Stimulated activated CD8-positive, alpha-beta memory T cell treated with anti-CD3 and anti-CD28 coated beads, Interleukin-2, amount 100 ng/mL, for 48 hours (primary cell): ENCODE measurements around the gene MSL3B.
"Not testable (repeated sequence)": the region's sequence is repeated elsewhere in the genome, so short reads cannot be mapped to it uniquely, and the experiment has no call there.

Experiments
- DNase-seq, 2 donors: peaks; one replicate each; pipeline ENCODE4 v3.0.0-alpha.2; 2020; ENCODE audit warnings: low read depth in 2 of 2

The MSL3B gene

DNA sequence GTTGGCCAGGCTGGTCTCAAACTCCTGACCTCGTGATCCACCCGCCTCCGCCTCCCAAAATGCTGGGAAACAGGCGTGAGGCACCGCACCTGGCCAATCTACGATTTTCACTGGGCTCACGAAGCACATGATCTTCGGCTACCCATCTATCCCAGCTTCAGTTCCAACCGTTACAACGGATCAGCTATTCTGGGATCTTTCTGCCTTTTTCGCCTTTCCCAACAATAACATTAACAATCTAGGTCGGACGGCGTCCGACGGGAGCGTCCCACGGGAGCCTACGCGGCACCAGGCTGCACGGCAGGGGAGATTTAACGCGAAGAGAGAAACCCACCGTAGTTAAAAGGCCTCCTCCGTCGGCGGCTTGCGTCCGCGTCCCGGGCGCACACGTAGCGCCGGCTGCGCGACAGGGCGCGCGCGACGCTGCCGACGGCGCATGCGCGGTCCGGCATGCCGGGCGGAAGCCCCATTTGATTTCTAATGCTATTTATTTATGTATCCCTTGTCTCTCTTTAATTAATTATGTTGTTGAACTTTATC, at the start of gene MSL3B:
Gene MSL3B (minus strand): TSS at position 394 of the 540 bp plus-strand sequence.
- peak; percentile 39 to 51 for DNase-seq

- no peak for DNase-seq
Measured at GRCh38 chr2:233917116-233917515, 48.9 kb upstream of the MSL3B start, which contains the start of gene TRPM8. Gene TRPM8 (plus strand): TSS chr2:233917373. CDS start chr2:233926538, 9,165 bp downstream.

DNA sequence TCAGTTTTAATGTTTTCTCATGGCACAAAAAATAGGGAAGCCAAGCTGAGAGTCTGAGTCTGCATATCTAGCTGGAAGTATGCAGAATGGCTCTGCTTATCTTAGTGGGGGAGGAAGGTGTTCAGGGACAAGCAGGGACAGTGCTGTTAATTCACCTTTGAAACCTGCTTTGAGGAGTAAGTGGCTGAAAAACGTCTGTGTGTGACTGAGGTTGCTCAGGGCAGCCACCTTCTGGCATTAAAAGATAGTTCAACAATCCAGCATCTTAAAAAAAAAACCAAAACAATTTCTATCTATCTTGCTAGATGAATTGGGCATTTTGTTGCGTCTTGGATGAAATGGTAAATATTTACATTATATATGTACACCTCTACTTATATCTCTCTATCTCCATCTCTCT, 46.9 kb upstream of the MSL3B start:
- no peak for DNase-seq

GRCh38 chr2:233912691-233913423, 44.7 kb upstream of the MSL3B start:
- DNase-seq = peak; percentile 5 to 14

DNA sequence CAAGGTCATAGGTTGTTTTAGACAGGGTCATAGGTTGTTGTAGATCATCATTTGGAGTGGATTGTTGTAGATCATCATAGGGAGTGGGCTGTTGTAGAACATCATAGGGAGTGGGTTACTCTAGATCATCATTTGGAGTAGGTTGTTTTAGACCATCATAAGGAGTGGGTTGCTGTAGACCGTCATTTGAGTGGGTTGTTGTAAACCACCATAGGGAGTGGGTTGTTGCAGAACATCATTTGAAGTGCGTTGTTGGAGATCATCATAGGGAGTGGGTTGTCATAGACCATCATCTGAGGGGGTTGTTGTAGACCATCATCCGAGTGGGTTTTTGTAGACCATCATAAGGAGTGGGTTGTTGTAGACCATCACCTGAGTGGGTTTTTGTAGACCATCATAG, 39.4 kb upstream of the MSL3B start:
- DNase-seq = no peak

GRCh38 chr2:233905945-233906344, 37.8 kb upstream of the MSL3B start:
- no peak for DNase-seq

- no peak for DNase-seq
Measured at GRCh38 chr2:233901884-233902283, 33.7 kb upstream of the MSL3B start.

GRCh38 chr2:233901367-233901766, 33.2 kb upstream of the MSL3B start:
- no peak for DNase-seq

GRCh38 chr2:233896253-233896652, 28.1 kb upstream of the MSL3B start:
- not testable (repeated sequence) for DNase-seq

GRCh38 chr2:233892793-233893192, 24.6 kb upstream of the MSL3B start:
- DNase-seq = no peak

GRCh38 chr2:233882353-233882752, 14.2 kb upstream of the MSL3B start:
- no peak for DNase-seq

- DNase-seq = not testable (repeated sequence)
Measured at GRCh38 chr2:233872125-233872524, 3.9 kb upstream of the MSL3B start.

DNA sequence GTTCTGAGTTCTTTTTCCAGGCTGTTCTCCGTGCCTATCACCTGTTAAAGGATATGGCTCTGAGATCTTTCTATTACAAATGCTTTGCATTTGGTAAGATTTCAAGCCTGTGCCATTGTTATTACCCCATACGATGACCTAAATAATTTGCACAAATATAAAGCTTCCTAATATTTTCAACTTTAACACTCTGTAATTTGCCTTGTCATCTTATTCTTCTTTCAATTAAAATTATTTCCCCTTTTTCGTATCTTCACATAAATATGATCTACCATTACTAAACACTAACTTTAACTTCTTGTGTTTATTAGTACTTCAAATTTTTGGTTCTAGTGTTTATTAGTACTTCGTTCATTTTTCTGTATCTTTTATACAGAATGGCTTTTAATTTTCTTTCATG, 3.2 kb upstream of the MSL3B start:
- no peak for DNase-seq

DNA sequence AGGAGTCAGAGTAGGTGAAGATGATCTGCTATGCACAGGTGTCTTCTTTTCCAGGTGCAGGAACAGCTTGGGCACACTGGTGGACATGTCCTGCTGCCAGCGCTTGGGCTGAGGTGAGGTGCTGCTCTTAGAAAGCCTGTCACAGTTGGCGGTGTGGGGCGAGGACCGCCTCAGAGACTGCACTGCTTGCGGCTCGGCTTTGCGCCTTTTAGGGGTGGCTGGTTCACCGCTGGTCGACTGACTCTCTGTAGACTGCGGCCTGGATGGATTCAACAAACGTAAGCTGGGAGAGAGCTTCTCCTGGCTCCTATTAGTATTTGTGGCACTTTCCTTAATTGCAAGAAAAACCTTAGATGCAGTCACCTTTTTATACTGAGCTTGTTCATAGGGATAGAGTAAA, 1.7 kb downstream of the MSL3B start:
- DNase-seq = no peak

DNA sequence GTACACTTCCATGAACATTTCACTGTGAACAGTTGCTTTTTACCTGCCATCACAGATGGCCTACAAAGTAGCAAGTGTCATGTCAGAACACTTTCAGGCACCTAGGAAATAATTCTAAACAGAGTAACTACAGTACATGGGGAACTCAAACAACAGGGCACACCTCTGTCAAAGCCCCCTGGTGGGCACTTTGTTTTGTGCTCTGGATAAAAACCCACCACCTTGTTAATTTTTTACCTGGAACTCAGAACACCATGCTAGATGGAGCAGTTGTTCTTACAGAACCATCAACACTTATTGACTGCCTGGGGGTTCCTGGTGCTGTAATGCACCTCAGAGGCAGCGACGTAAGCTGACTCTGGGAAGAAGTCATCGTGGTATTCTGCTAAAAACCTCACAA, 2.3 kb downstream of the MSL3B start:
- no peak for DNase-seq

DNA sequence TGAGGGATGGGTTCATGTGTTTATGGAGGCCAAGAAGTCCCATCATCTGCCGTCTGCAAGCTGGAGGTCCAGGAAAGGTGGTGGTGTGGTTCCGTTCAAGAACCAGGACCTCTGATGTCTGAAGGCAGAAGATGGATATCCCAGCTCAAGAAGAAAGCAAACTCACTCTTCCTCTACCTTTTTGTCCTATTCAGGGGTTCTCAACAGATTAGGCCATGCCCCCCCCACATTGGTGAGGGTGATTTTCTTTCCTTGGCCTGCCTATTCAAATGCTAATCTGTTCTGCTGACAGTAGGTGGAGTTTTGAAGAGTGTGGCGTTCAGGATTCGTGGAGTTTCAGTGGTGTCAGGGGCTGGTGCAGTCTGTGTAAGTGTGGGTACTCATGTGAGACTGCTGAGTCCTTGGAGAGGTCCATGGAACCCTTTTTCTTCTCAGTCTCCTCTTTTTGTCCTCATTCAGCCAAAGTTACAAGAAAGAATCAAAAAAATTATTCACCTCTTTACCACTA, 5.9 kb downstream of the MSL3B start:
- no peak for DNase-seq

GRCh38 chr2:233858331-233858730, 9.9 kb downstream of the MSL3B start:
- no peak for DNase-seq

- peak; percentile 45 to 54 for DNase-seq
Measured at GRCh38 chr2:233857511-233858141, 10.6 kb downstream of the MSL3B start.

DNA sequence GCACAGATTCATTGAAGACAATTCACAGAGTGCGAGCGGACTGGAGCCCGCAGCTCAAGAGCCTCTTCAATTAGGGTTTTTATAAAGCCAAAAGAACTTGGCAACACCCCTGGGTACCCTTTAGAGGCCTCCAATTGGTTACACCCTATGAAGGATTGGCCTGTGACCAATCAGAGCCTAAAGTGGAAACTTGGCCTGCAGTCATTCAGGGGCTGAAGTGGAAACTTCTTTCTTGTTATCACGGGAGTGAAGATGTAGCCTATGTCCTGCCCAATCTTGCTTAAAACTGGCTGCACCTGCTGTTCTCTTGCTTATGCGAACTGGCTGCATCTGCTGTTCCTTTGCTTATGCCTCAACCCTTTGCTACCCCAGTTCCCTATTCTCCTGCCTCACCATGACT, 12.0 kb downstream of the MSL3B start:
- DNase-seq = no peak

DNA sequence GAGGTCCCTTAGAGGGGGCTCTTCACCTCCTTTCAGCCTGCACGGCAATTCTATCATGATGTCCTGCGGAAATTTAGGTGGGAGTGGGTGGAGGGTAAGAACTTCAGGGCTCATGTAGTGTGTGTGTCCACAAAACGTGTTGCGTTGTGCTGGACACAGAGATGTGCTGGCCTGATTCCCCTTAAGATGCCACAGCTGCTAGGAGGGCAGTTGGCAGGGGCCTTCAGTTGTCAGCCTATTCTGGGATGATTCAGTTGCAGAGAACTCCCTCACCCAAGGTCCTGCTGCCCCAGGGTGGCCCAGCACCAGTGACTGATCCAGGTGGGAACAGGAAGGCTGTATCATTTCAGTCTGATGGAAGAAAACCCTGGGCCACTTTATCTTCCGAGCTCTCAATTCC, 12.8 kb downstream of the MSL3B start:
- DNase-seq = no peak

- peak; percentile 82 to 90 for DNase-seq
Measured at GRCh38 chr2:233854241-233854981, 13.8 kb downstream of the MSL3B start, which contains the start of gene HJURP. Gene HJURP (minus strand): TSS chr2:233854535. CDS start chr2:233854500, 35 bp downstream.

- no peak for DNase-seq
Measured at GRCh38 chr2:233853883-233854240, 14.3 kb downstream of the MSL3B start.
